NCI-H187 (cell line): ENCODE measurements around the gene IGHMBP2.

Experiments
- DNase-seq, 2 experiments: peaks; one replicate each; lab custom pipeline; 2025; lab: John Stamatoyannopoulos, UW

The IGHMBP2 gene

GRCh38 chr11:68890490-68891231 lies 13.0 kb upstream of the IGHMBP2 start:
- no peak for DNase-seq

DNA sequence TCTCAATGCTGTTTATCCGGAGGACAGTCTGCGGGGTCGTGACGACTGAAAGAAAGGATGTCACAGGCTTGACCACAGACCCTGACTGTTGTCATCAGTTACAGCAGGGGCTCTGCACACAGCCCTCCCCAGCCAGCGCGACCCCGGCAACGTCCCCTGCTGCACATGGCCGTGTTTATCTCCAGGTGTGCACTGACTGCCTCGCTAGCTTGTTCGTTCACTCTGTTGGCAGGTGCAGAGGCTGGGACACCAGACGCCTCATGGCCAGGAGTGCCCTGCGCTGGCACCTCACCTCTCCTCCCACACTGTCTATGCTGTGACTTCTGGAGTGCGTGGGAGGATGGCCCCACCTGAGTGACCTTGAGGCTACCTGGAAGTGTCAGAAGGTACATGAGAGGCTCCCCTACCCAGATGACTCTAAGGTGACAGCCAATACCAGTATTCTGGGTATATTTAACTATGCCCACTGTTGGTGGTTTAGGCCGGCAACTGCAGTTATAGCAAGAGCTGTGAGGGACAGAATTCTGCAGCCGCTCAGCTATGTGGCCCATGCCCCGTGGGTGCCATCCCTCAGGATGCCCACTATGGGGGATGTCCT lies 12.2 kb upstream of the IGHMBP2 start:
- no peak for DNase-seq

- DNase-seq, result no peak
These were observed 11.1 kb upstream of the IGHMBP2 start for GRCh38 chr11:68892576-68892975.

GRCh38 chr11:68893282-68893681 lies 10.4 kb upstream of the IGHMBP2 start:
- no peak for DNase-seq

DNA sequence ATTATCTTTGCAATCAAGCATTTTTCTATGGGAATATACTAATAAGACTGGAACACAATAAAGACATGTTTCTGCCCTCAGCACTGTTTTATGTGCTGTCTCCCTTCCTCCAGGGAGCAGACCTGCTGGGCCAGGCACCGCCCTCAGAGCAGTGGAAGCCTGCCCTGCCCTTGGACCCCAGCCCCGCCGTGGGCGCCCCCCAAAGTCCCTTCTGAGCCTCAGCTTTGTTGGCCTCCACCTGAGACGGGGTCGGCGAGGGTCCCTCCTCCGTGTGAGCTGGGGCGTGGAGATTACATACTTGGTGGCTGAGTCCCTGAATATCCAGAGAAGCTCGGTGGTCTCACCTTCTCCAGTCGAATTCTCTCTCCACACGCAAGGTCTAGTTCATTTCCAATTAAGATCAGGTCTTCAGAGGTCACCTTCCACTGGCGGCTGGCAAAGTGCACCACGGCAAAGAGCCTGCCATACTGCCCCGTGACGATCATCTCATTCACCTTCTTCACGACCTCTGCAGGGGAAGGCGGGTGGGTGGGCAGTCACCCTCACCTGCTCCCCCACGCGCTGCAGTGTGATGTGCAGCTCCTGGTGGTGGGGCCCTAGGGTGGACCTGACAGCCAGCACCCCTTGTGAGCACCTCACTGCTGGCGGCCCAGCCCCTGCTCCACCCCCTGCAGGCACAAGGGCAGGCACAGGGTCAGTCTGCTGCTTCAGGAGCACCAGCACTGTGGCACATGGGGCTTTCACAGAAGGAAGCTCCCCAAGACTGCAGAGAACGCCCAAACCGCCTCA lies 7.3 kb upstream of the IGHMBP2 start:
- DNase-seq, result no peak

GRCh38 chr11:68897441-68897840 lies 6.2 kb upstream of the IGHMBP2 start:
- no peak for DNase-seq

- DNase-seq, result no peak
These were observed 2.8 kb upstream of the IGHMBP2 start for GRCh38 chr11:68900835-68901381.

GRCh38 chr11:68904248-68904847 lies 657 bp downstream of the IGHMBP2 start:
- DNase-seq, result no peak

DNA sequence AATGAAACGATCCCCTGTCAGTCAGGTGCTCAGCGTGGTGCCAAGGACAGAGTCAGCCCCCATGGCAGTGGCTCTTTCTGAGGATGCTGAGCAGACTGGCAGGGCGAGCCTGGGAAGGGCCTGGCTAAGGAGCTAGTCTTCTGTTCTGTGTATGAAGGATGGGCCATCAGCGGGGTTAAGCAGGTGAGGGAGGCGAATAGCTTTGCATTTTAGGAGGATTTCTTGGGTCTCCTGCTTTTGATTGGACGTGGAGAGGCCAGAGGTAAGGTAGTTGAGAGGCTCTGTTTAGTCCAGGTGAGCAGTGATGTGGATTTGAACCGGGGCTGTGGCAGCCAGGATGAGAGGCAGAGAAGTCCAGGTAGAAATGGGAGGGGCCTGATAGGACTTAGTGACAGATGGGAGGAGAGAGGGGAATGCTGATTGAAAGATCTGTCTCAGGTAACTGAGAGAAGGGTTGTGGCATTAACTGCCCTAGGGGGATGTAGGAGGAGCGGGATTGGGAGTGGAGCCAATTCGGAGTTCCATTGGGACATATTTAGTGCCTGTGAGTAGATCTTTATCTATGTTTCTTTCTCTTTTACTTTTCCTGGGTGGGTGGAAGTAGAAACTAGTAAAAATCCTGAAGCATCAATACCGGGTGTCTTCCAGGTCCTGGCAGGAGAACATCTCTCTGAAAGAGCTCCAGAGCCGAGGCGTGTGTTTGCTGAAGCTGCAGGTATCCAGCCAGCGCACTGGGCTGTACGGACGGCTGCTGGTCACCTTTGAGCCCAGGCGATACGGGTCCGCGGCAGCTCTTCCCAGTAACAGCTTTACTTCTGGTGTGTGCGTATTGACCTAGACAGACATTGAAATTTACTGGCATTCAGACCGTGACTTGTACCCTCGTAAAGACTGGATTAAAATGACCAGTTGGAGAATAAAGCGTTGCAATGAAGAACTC lies 2.0 kb downstream of the IGHMBP2 start:
- DNase-seq, result no peak

- no peak for DNase-seq
These were observed 4.6 kb downstream of the IGHMBP2 start for GRCh38 chr11:68908273-68908672.

DNA sequence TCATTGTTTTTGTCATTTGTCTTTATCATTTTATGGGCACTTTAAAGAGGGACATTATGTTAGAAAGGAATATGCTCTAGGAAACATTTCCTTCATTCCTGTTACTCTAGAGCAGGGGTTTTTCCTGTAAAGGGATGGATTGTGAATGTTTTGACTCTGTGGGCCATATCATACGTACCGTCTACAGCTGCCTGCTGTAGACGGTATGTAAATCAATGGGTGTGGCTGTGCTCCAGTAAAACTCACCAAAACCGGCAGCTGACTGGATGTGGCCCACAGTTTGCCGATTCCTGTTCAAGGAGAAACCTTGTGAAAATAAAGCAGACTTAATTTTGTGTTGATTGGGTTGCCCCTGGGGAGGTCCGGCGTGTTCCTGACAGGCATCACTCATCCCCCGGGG lies 7.3 kb downstream of the IGHMBP2 start:
- no peak for DNase-seq

DNA sequence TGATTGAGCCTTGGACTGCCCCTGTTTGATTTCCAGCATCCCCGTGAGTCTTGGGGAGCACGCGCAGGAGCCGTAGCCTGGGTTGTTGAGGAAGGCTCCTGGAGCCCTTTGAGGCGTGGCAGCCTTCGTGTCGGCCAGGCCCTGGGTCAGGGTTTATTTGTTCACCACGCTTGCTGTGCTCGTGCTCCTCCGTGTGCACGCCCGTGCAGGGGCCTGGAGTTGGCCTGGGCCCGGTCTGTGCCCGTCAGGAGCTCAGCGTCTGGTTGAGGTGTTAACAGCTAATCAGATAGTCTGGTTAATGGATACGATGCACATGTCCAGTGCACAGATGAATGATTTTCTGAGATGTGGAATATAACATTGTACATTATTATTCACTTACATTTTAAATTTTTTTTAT lies 8.0 kb downstream of the IGHMBP2 start:
- DNase-seq, result no peak

DNA sequence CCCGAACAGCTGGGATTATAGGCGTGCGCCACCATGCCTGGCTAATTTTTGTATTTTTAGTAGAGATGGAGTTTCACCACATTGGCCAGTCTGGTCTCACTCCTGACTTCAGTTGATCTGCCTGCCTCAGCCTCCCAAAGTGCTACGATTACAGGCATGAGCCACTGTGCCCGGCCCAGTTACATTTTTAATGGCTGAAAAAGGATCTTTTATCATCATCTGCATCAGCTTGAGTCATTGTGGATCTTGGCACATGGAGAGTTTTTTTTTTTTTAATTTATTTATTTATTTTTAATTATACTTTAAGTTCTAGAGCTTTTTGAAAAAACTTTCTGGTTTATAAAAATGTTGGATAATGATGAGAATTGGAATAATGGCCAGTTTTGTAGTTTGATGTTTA lies 8.6 kb downstream of the IGHMBP2 start:
- no peak for DNase-seq

GRCh38 chr11:68913188-68913587 lies 9.5 kb downstream of the IGHMBP2 start:
- DNase-seq, result no peak

- no peak for DNase-seq
These were observed 11.1 kb downstream of the IGHMBP2 start for GRCh38 chr11:68914761-68915160.

DNA sequence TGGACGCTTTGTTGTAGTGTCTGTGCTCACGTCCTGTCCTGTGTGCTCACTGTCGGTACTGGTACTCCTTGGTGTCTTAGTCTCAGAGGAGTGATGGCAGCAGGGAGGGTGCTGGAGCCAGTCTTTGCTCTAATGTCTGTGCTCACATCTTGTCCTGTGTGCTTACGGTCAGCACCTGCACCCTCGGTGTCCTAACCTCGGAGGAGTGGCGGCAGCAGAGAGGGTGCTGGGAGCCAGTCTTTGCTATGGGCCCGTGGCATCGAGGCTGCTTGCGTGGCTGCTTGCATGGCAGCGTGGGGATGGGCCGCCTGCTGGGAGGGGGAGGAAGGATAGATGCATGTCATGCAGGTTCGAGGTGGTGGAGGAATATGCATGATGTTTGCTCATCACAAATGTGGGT lies 12.7 kb downstream of the IGHMBP2 start:
- DNase-seq, result no peak

- no peak for DNase-seq
These were observed 19.9 kb downstream of the IGHMBP2 start for GRCh38 chr11:68923614-68924013.

DNA sequence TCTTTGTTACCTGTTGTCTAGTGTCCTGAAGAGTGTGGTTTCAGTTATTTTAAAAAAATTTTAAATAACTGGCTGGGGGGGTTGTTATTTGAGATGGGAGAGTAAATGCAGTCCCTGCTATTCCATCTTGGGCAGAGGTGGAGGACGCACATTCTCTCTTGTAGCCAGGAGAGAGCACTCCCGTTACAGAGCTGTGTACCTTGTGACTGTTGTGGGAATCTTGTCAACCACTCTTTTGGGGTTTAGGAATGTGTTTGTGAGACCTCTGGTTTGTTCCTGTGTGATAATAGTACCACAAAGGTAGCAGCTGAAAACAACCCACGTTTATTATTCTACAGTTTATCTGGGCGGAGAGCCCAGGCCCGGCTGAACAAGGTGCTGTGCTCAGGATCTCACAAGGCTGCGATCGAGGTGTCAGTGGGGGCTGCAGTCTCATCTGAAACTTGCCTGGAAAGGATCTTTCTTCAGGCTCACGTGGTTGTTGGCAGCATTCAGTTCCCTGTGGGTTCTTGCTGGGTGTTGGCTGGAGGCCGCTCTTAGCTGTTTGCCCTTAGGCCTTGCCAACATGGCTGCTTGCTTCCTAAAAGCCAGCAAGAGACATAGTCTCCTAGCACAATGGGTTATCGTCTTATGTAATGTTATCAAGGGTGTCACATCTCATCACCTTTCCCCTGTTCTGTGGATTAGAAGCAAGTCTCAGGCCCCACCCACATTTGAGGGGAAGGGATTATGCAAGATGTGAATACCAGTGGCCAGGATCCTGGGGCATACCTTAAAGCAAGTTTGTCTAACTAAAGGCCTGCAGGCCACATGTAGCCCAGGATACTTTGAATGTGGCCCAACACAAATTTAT lies 20.6 kb downstream of the IGHMBP2 start:
- DNase-seq, result no peak

DNA sequence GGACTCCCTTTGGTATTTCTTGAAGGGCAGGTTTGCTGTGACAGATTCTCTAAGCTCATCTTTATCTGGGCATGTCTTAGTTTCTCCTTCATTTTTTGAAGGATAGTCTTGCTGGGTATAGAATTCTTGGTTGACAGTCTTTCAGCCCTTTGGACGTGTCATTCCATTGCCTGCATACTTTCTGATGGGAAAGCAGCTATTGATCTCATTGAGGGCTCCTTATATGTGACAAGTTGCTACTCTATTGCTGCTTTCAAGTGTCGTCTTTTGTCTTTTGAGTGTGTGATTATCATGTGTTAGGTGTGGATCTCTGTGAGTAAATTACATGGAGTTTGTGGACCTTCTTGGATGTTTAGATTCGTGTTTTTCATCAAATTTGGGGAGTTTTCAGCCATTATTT lies 21.9 kb downstream of the IGHMBP2 start:
- no peak for DNase-seq
